Upper lobe of left lung (tissue), 4 donors: ENCODE measurements around the gene BTRC.
"Not testable (repeated sequence)": the region's sequence is repeated elsewhere in the genome, so short reads cannot be mapped to it uniquely, and the experiment has no call there.

ENCODE experiments used
- EP300 ChIP-seq, 4 donors: sonication (generic); formaldehyde crosslinking; IDR thresholded peaks; one replicate each; pipeline ENCODE4 v1.5.1; 2017; ENCODE audit warnings: antibody characterized with exemption in 4 of 4, control low read depth in 2 of 4
- POLR2A ChIP-seq, 4 donors: fragments of 450-650 bp; IDR thresholded peaks; one replicate each; pipeline ENCODE4 v1.5.1; 2016 to 2017; ENCODE audit warnings: antibody characterized with exemption in 4 of 4, mild to moderate bottlenecking in 2 of 4
- TF ChIP-seq, protein P1 (sequence below), 6 experiments: fragments of 450-650 bp in 4 of 6; fragments of 200-600 bp in 2 of 6; sonication (generic) in 2 of 6; IDR thresholded peaks; one replicate each; pipeline ENCODE4 v1.5.1; 2016 to 2019; ENCODE audit warnings: antibody characterized with exemption in 6 of 6

DNA sequence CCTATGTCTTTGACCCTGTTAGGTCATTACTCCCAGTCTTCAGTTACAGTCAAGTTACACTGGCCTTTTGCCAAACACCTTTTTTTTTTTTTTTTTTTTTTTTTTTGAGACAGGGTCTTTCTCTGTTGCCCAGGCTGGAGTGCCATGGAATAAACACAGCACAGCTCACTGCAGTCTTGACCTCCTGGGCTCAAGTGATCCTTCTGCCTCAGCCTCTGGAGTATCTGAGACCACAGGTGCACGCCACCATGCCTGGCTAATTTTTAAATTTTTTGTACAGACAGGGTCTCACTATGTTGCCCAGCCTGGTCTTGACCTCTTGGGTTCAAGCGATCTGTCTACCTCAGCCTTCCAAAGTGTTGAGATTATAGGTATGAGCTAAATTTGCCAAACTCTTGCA is 35.6 kb downstream of the BTRC start:
- TF ChIP-seq, protein P1, sequence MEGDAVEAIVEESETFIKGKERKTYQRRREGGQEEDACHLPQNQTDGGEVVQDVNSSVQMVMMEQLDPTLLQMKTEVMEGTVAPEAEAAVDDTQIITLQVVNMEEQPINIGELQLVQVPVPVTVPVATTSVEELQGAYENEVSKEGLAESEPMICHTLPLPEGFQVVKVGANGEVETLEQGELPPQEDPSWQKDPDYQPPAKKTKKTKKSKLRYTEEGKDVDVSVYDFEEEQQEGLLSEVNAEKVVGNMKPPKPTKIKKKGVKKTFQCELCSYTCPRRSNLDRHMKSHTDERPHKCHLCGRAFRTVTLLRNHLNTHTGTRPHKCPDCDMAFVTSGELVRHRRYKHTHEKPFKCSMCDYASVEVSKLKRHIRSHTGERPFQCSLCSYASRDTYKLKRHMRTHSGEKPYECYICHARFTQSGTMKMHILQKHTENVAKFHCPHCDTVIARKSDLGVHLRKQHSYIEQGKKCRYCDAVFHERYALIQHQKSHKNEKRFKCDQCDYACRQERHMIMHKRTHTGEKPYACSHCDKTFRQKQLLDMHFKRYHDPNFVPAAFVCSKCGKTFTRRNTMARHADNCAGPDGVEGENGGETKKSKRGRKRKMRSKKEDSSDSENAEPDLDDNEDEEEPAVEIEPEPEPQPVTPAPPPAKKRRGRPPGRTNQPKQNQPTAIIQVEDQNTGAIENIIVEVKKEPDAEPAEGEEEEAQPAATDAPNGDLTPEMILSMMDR (IDR thresholded peaks at IDR 0.05): not testable (repeated sequence)
- not testable (repeated sequence) for TF ChIP-seq POLR2A, EP300 (IDR thresholded peaks at IDR 0.05)
